Lower leg skin (tissue), 4 donors: ENCODE measurements around the gene KCTD18. TPM values are rescaled to one million over a fixed set of nuclear protein-coding genes. Genes with fewer than 3 reads are reported as not detected.

ENCODE experiments used
- DNase-seq, 2 donors: peaks; one replicate each; pipeline ENCODE4 v3.0.0-alpha.2; 2019; ENCODE audit warnings: low spot score in 2 of 2
- H3K4me3 ChIP-seq: fragments of 200-600 bp; sonication (generic); 2 replicates; pipeline ENCODE4 v1.5.1; 2017; ENCODE audit warnings: mild to moderate bottlenecking, low read depth; ENCODE audit not compliant: poor library complexity, severe bottlenecking
- CTCF ChIP-seq, 3 donors: fragments of 450-650 bp; IDR thresholded peaks; one replicate each; pipeline ENCODE4 v1.5.1; 2016; ENCODE audit warnings: antibody characterized with exemption in 3 of 3, mild to moderate bottlenecking in 3 of 3, moderate library complexity in 2 of 3
- POLR2A ChIP-seq, 2 donors: fragments of 450-650 bp; IDR thresholded peaks; one replicate each; pipeline ENCODE4 v1.6.1; 2016 to 2017; ENCODE audit warnings: antibody characterized with exemption in 2 of 2, mild to moderate bottlenecking in 1 of 2, moderate library complexity in 1 of 2
- WGBS, 2 donors: methylation state at CpG; one replicate each; pipeline ENCODE4 v1.1.5; 2018; 5-methylcytosine and 5-hydroxymethylcytosine counted together
- intact Hi-C: fragments of 100-400 bp; cut with DNase I; formaldehyde crosslinking; loops from one replicate; pipeline ENCODE4 v1.15.0; 2023; ENCODE audit warnings: low total_unique reads
- total RNA-seq, 4 donors: library from RNA; depleted of rRNA; stranded (reverse); fragments of >200 nt; gene quantifications; one replicate each; pipeline ENCODE4 v1.1.0, GENCODE V29; 2016

The KCTD18 gene
- total RNA-seq: 10 to 100 TPM; 16.9 to 26.2 (median 21.9) TPM

DNA sequence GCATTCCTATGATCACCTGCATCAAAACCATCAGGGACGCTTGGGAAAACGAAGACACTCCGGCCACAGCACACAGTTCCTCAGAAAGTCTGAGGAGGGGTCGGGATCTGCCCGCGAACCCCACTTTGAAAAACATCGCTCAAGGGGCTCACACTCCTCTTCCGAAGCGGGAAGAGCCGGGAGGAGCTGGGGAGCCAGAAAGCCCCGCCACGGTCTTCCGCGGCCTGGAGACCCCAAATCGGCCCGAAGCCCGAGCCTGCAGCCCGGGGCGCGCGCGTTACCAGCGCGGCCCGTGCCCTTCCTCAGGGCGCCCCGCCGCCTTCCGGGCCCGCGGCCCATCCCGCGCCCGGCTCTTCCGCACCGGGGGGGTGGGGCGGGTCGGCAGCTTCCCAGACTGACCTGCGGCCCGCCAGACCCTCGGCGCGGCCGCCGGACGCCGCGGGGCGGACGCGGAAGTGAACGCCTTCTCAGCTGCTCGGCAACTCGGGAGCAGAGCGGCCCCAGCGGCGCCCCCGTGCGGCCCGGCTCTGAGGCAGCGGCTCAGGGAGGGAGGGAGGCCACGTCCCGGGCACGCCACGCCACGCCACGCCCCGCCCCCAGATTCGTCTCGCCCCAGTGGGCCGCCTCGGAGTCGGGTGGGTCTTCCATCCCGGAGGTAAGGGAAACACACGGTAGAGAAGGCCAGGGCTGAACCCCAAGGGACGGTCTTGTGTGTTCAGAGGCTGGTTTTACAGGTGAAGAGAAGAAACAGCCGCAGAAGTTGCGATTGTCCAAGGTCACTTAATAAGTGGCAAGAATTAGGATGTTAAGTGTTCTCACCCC, at the start of gene KCTD18:
KCTD18 (minus strand) TSS at position 457 of the 822 bp plus-strand sequence. CDS start 3,052 bp downstream, outside the sequence.
- H3K4me3 ChIP-seq: peak within 1 kb of the TSS; percentile 79
- TF ChIP-seq POLR2A (IDR thresholded peaks at IDR 0.05) (peak in 1 of 2 donors; percentile 58), CTCF (IDR thresholded peaks at IDR 0.05) (peak in 1 of 3 donors; percentile 44)
- intact Hi-C loops: no loop called here
- DNase-seq: peak; percentile 89 to 98
- 0 to 1% methylated on average over 14 to 20 of the region's 78 CpGs for WGBS, 2 donors

GRCh38 chr2:200540793-200541192, 30.9 kb upstream of the KCTD18 start:
- intact Hi-C loops: no loop called here
- no peak for DNase-seq
- TF ChIP-seq POLR2A (IDR thresholded peaks at IDR 0.05) (no peak), CTCF (IDR thresholded peaks at IDR 0.05) (no peak)
- no peak overlapping the region for H3K4me3 ChIP-seq

GRCh38 chr2:200538139-200538538, 28.3 kb upstream of the KCTD18 start:
- no peak overlapping the region for H3K4me3 ChIP-seq
- 90 to 100% methylated on average over 1 of the region's 1 CpG for WGBS, 2 donors
- no peak for DNase-seq
- TF ChIP-seq POLR2A (IDR thresholded peaks at IDR 0.05) (no peak), CTCF (IDR thresholded peaks at IDR 0.05) (no peak)
- intact Hi-C loops: no loop called here

- intact Hi-C loops: no loop called here
Observed at GRCh38 chr2:200534572-200534971, 24.7 kb upstream of the KCTD18 start.

DNA sequence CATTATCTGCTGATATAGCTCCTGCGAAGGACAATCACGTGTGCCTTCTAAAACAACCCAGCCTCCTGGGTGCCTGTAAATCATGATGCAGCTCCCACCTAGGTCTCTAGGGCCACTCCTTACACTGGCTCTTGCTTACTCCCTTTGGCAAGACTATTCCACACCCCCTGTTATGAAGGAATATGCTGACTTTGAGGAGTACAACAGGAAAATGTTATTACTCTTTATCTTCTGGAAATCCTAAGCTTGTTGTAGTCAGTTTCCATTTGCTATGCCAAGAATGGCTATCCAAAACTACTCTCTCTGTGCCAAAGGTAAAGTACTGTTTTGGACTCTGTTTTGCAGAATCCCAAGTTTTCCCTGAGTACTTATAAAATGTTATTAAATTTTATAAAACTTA, 23.9 kb upstream of the KCTD18 start:
- H3K4me3 ChIP-seq: no peak overlapping the region
- 89 to 93% methylated on average over 2 of the region's 2 CpGs for WGBS, 2 donors
- TF ChIP-seq POLR2A (IDR thresholded peaks at IDR 0.05) (no peak), CTCF (IDR thresholded peaks at IDR 0.05) (no peak)
- intact Hi-C loops: no loop called here
- no peak for DNase-seq

More at GRCh38 chr2:200534572-200534971, 24.7 kb upstream of the KCTD18 start:
- no peak overlapping the region for H3K4me3 ChIP-seq
- no peak for DNase-seq
- TF ChIP-seq CTCF (IDR thresholded peaks at IDR 0.05): no peak
- TF ChIP-seq POLR2A (IDR thresholded peaks at IDR 0.05): no peak
